ENCODE data around the gene DNAL4. TPM values are rescaled to one million over a fixed set of nuclear protein-coding genes. Genes with fewer than 3 reads are reported as not detected.

DNAL4 gene
- total RNA-seq, 1 donor from 2014 or later = 18.0 TPM

DNA sequence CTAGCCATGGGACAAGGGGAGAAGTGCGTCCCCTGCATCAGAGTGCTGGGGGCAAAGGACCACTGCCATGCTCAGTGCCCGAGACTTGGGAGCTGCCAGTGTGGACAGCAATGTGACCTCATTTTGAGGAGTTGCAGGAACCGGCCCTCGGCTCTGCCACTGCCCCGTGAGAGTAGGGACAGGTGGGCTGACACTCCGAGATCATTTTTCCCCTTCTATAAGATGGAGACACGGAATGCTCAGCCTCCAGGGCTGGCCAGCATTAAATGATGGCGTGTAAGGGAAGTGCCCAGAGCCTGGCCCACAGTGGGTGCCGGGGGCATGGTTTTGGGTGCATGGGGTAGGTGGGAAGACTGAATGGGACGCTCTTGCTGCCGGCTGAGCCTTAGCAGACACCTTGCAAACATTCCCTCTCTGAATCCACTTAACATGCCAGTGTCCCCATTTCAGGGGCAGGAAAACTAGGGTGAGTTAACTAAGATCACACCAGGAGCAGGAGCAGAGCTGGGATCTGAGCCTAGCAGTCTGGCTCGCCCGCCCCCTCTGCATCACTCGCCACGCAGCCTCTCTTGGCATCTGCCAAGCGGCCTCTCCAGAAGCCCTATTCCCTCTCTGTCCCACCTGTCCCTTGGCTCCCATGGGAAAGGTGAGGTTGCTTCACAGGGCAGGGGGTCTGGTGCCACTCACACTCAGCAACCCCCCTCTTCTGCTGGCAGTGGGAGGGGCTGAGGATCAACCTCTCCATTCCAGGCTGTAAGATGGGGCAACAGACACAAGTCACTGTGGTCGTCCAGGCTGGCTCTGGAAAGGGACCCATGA is 36.3 kb upstream of the DNAL4 start:
- H3K9me3 ChIP-seq = no peaks in the 10 kb centered on the region
- H3K4me1 ChIP-seq = no peaks in the 10 kb centered on the region
- intact Hi-C loops (cut with DNase I) = no loop called here
- no peak for DNase-seq (ENCODE audit: low spot score in 2 of 2)
- H3K27me3 ChIP-seq = no peaks in the 10 kb centered on the region
- peaks cover 0 to 9% of the 10 kb centered on the region in 2 donors for H3K36me3 ChIP-seq
- TF ChIP-seq CTCF (IDR thresholded peaks at IDR 0.05) = no peak
- no peak overlapping the region for H3K4me3 ChIP-seq
- no peak overlapping the region for H3K27ac ChIP-seq

- DNase-seq (ENCODE audit: low spot score in 2 of 2) = no peak
- Histone ChIP-seq H3K36me3 (peaks cover 0 to 9% of the 10 kb centered on the region in 2 donors), H3K27me3 (no peaks in the 10 kb centered on the region), H3K4me1 (no peaks in the 10 kb centered on the region), H3K27ac (no peak overlapping the region), H3K9me3 (no peaks in the 10 kb centered on the region), H3K4me3 (no peak overlapping the region)
- TF ChIP-seq CTCF (IDR thresholded peaks at IDR 0.05) = no peak
- intact Hi-C loops (cut with DNase I) = no loop called here
Measured at GRCh38 chr22:38829485-38829884, 35.5 kb upstream of the DNAL4 start.

DNA sequence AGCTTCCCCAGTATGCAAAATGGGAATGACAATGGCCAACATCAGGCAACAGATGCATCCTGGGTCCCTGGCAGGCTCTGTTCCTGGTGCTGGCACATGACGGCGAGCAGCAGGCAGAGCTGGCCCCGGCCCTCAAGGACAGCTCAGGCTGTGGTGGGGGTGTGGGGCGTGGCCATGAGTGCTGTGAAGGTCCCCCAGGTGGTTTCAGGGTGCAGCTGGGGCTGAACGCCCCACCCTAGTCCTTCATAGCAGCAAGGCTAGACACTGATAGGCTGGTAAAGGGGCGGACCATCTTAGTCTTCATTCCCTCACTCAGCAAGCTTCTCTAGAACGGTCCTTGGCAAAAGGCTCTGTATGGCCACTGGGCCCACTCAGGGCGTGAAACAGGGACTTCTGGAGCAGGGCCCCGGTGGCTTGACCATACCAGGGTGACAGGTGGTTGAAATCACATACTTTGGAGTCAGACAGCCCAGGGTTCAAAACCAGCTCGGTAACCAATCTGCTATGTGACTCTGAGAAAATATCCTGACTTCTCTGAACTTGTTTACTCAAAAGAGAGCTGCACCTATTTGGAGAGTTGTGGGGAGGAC is 34.8 kb upstream of the DNAL4 start:
- Histone ChIP-seq H3K27me3 (no peaks in the 10 kb centered on the region), H3K9me3 (no peaks in the 10 kb centered on the region), H3K4me3 (no peak overlapping the region), H3K4me1 (no peaks in the 10 kb centered on the region), H3K27ac (no peak overlapping the region), H3K36me3 (peaks cover 0 to 11% of the 10 kb centered on the region in 2 donors)
- intact Hi-C loops (cut with DNase I) = no loop called here
- TF ChIP-seq CTCF (IDR thresholded peaks at IDR 0.05) = no peak
- DNase-seq (ENCODE audit: low spot score in 2 of 2) = no peak

GRCh38 chr22:38828191-38828590 is 34.2 kb upstream of the DNAL4 start:
- Histone ChIP-seq H3K27me3 (no peaks in the 10 kb centered on the region), H3K36me3 (peaks cover 0 to 14% of the 10 kb centered on the region in 2 donors), H3K4me3 (no peak overlapping the region), H3K27ac (no peak overlapping the region), H3K9me3 (no peaks in the 10 kb centered on the region), H3K4me1 (no peaks in the 10 kb centered on the region)
- intact Hi-C loops (cut with DNase I) = no loop called here
- no peak for TF ChIP-seq CTCF (IDR thresholded peaks at IDR 0.05)
- DNase-seq (ENCODE audit: low spot score in 2 of 2) = no peak

GRCh38 chr22:38827510-38827909 is 33.6 kb upstream of the DNAL4 start:
- no peaks in the 10 kb centered on the region for H3K9me3 ChIP-seq
- intact Hi-C loops (cut with DNase I) = no loop called here
- peaks cover 3 to 18% of the 10 kb centered on the region in 2 donors for H3K36me3 ChIP-seq
- no peak overlapping the region for H3K4me3 ChIP-seq
- H3K27ac ChIP-seq = no peak overlapping the region
- no peaks in the 10 kb centered on the region for H3K4me1 ChIP-seq
- no peaks in the 10 kb centered on the region for H3K27me3 ChIP-seq
- TF ChIP-seq CTCF (IDR thresholded peaks at IDR 0.05) = no peak
- no peak for DNase-seq (ENCODE audit: low spot score in 2 of 2)

All from ascending aorta (tissue), 2 donors.